WTC11 (cell line): ENCODE data around the gene BACE2. TPM values are rescaled to one million over a fixed set of nuclear protein-coding genes. Genes with fewer than 3 reads are reported as not detected.

Experiments used
- ATAC-seq: fragments of 200-7000 bp; cut with Tn5 transposase; 2 replicates; pipeline ENCODE4 v1.10.0; 2021; ENCODE audit warnings: mild to moderate bottlenecking, moderate library complexity
- CTCF ChIA-PET: fragments of 300-600 bp; sonication (Branson Sonifier 250); formaldehyde crosslinking; loops from one replicate; lab custom pipeline; 2021; ENCODE audit warnings: antibody characterized with exemption; lab: Charles Lee
- POLR2A ChIA-PET: fragments of 350-600 bp; sonication (Branson Sonifier 250); formaldehyde crosslinking; loops from one replicate; lab custom pipeline; 2021; ENCODE audit warnings: antibody characterized with exemption; lab: Charles Lee
- DNase-seq: peaks from one replicate; pipeline ENCODE4 v3.0.0; 2021; ENCODE audit warnings: low spot score
- H3K27ac Mint-ChIP-seq: 2 replicates; pipeline ENCODE4 v1.8.0; 2021; ENCODE audit warnings: mixed read lengths
- H3K27me3 Mint-ChIP-seq: 2 replicates; pipeline ENCODE4 v1.8.0; 2021; ENCODE audit warnings: low read depth, mild to moderate bottlenecking, moderate library complexity, mixed read lengths
- H3K36me3 Mint-ChIP-seq: 2 replicates; pipeline ENCODE4 v1.8.0; 2021; ENCODE audit warnings: mixed read lengths
- H3K4me1 Mint-ChIP-seq: 2 replicates; pipeline ENCODE4 v1.8.0; 2022; ENCODE audit warnings: mixed read lengths
- H3K4me3 Mint-ChIP-seq: 2 replicates; pipeline ENCODE4 v1.8.0; 2021; ENCODE audit warnings: mild to moderate bottlenecking, moderate library complexity, mixed read lengths
- H3K9me3 Mint-ChIP-seq: 2 replicates; pipeline ENCODE4 v1.8.0; 2021; ENCODE audit warnings: mixed read lengths
- CREB1 ChIP-seq: sonication (generic); formaldehyde crosslinking; IDR thresholded peaks from 2 replicates; pipeline ENCODE4 v1.8.0; 2023; ENCODE audit warnings: mild to moderate bottlenecking, missing genetic modification reagents
- CREM ChIP-seq: sonication (generic); formaldehyde crosslinking; IDR thresholded peaks from 2 replicates; pipeline ENCODE4 v1.8.1; 2022; ENCODE audit warnings: mild to moderate bottlenecking, missing genetic modification reagents, moderate library complexity
- ETV6 ChIP-seq: sonication (generic); formaldehyde crosslinking; IDR thresholded peaks from 2 replicates; pipeline ENCODE4 v1.8.1; 2022; ENCODE audit warnings: mild to moderate bottlenecking, missing genetic modification reagents
- FOXK1 ChIP-seq: sonication (generic); formaldehyde crosslinking; IDR thresholded peaks from 2 replicates; pipeline ENCODE4 v1.8.0; 2022; ENCODE audit warnings: mild to moderate bottlenecking, moderate library complexity, missing genetic modification reagents
- FOXP1 ChIP-seq: sonication (generic); formaldehyde crosslinking; IDR thresholded peaks from 2 replicates; pipeline ENCODE4 v1.8.0; 2022; ENCODE audit warnings: missing genetic modification reagents, mild to moderate bottlenecking, moderate library complexity, borderline replicate concordance
- NFATC4 ChIP-seq: fragments of 250-450 bp; sonication (Bioruptor Pico); IDR thresholded peaks from 2 replicates; pipeline ENCODE4 v1.9.0; 2021; ENCODE audit warnings: mild to moderate bottlenecking
- NFE2L1 ChIP-seq: sonication (generic); formaldehyde crosslinking; IDR thresholded peaks from 2 replicates; pipeline ENCODE4 v1.8.1; 2023; ENCODE audit warnings: missing genetic modification reagents
- RELA ChIP-seq: sonication (generic); formaldehyde crosslinking; IDR thresholded peaks from 2 replicates; pipeline ENCODE4 v1.8.1; 2022; ENCODE audit warnings: missing genetic modification reagents, mild to moderate bottlenecking, borderline replicate concordance
- RORB ChIP-seq: fragments of 250-450 bp; sonication (Bioruptor Pico); IDR thresholded peaks from 2 replicates; pipeline ENCODE4 v1.9.0; 2021; ENCODE audit warnings: mild to moderate bottlenecking
- SP1 ChIP-seq: sonication (generic); formaldehyde crosslinking; conservative IDR thresholded peaks from 2 replicates; pipeline ENCODE4 v1.8.1; 2022; ENCODE audit warnings: missing genetic modification reagents
- STAT6 ChIP-seq: sonication (generic); formaldehyde crosslinking; conservative IDR thresholded peaks from 2 replicates; pipeline ENCODE4 v1.8.1; 2023; ENCODE audit warnings: mild to moderate bottlenecking, low read depth, missing genetic modification reagents, moderate library complexity
- TCF7 ChIP-seq: sonication (generic); formaldehyde crosslinking; IDR thresholded peaks from 2 replicates; pipeline ENCODE4 v1.8.0; 2022; ENCODE audit warnings: mild to moderate bottlenecking, low read depth, missing genetic modification reagents, moderate library complexity
- ZNF121 ChIP-seq: sonication (generic); formaldehyde crosslinking; IDR thresholded peaks from 2 replicates; pipeline ENCODE4 v1.8.0; 2023; ENCODE audit warnings: missing genetic modification reagents
- ZNF219 ChIP-seq: sonication (generic); formaldehyde crosslinking; IDR thresholded peaks from 2 replicates; pipeline ENCODE4 v1.8.0; 2023; ENCODE audit warnings: missing genetic modification reagents, mild to moderate bottlenecking, borderline replicate concordance
- ZNF232 ChIP-seq: sonication (generic); formaldehyde crosslinking; IDR thresholded peaks from 2 replicates; pipeline ENCODE4 v1.8.0; 2022; ENCODE audit warnings: mild to moderate bottlenecking, missing genetic modification reagents
- total RNA-seq: library from RNA; stranded (reverse); gene quantifications from 3 replicates; pipeline ENCODE4 v1.2.3, GENCODE V29; 2021
- TF ChIP-seq, protein P1 (sequence below): fragments of 250-450 bp; sonication (Bioruptor Pico); conservative IDR thresholded peaks from 2 replicates; pipeline ENCODE4 v1.9.0; 2021; ENCODE audit warnings: mild to moderate bottlenecking
- TF ChIP-seq, protein P2 (sequence below): sonication (generic); formaldehyde crosslinking; IDR thresholded peaks from 2 replicates; pipeline ENCODE4 v1.8.1; 2022; ENCODE audit warnings: mild to moderate bottlenecking, missing genetic modification reagents, moderate library complexity, borderline replicate concordance
- TF ChIP-seq, protein P3 (sequence below): fragments of 250-450 bp; sonication (Bioruptor Pico); IDR thresholded peaks from 2 replicates; pipeline ENCODE4 v1.9.0; 2021; ENCODE audit warnings: mild to moderate bottlenecking, borderline replicate concordance
- TF ChIP-seq, protein P4 (sequence below): fragments of 250-450 bp; sonication (Bioruptor Pico); IDR thresholded peaks from 2 replicates; pipeline ENCODE4 v1.9.0; 2021; ENCODE audit warnings: moderate library complexity, mild to moderate bottlenecking, inconsistent platforms, borderline replicate concordance
- TF ChIP-seq, protein P5 (sequence below): sonication (generic); formaldehyde crosslinking; IDR thresholded peaks from 2 replicates; pipeline ENCODE4 v1.8.0; 2023; ENCODE audit warnings: missing genetic modification reagents

Gene BACE2
- total RNA-seq, 1 experiment from 2014 or later: 9.8 TPM

GRCh38 chr21:41232013-41232412 is 64.1 kb downstream of the BACE2 start:
- H3K27ac Mint-ChIP-seq: no peak overlapping the region
- no peaks in the 10 kb centered on the region for H3K27me3 Mint-ChIP-seq
- H3K4me3 Mint-ChIP-seq: no peak overlapping the region
- ChIA-PET CTCF (no interaction called here), POLR2A (no interaction called here)
- H3K36me3 Mint-ChIP-seq: peaks cover 7% of the 10 kb centered on the region
- H3K9me3 Mint-ChIP-seq: peaks cover 10% of the 10 kb centered on the region
- ATAC-seq (no peak), DNase-seq (no peak)
- H3K4me1 Mint-ChIP-seq: peaks cover 22% of the 10 kb centered on the region
- TF ChIP-seq RELA (CRISPR knock-in tag): no peak

GRCh38 chr21:41233916-41234315 is 66.0 kb downstream of the BACE2 start:
- H3K27ac Mint-ChIP-seq: no peak overlapping the region
- peaks cover 14% of the 10 kb centered on the region for H3K36me3 Mint-ChIP-seq
- TF ChIP-seq, protein P1, sequence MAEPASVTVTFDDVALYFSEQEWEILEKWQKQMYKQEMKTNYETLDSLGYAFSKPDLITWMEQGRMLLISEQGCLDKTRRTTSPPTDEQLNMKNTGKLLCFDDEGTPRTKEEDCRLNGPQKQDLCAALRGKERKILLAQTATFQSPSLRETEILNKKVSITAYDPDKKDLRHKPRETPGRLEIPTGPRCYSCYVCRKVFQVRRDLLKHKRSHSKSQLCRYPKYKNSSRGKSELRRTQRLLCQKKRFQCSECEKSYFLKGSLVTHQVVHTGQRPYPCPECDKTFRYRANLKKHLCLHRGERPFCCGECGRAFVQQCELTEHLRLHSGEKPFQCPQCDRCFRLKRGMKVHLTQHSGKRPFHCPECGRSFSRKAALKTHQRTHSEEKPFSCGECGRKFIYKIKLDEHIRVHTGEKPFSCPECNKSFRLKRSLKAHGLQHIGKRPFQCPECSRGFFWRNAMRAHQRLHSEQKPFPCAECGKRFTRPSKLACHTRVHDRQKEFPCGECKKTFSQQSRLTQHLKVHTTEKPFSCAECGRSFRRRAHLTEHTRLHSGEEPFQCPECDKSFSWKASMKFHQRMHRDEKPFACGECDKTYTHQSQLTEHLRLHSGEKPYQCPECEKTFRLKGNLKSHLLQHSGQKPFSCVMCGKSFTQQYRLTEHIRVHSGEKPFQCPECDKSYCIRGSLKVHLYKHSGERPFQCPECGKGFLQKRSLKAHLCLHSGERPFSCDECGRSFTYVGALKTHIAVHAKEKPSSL (CRISPR knock-in tag): no peak
- TF ChIP-seq, protein P2, sequence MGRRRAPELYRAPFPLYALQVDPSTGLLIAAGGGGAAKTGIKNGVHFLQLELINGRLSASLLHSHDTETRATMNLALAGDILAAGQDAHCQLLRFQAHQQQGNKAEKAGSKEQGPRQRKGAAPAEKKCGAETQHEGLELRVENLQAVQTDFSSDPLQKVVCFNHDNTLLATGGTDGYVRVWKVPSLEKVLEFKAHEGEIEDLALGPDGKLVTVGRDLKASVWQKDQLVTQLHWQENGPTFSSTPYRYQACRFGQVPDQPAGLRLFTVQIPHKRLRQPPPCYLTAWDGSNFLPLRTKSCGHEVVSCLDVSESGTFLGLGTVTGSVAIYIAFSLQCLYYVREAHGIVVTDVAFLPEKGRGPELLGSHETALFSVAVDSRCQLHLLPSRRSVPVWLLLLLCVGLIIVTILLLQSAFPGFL: no peak
- TF ChIP-seq ZNF219 (no peak), CREM (CRISPR knock-in tag) (no peak), ETV6 (CRISPR knock-in tag) (no peak), ZNF232 (no peak), NFE2L1 (CRISPR knock-in tag) (no peak), CREB1 (CRISPR knock-in tag) (no peak), FOXP1 (no peak), NFATC4 (CRISPR knock-in tag) (no peak)
- TF ChIP-seq, protein P3, sequence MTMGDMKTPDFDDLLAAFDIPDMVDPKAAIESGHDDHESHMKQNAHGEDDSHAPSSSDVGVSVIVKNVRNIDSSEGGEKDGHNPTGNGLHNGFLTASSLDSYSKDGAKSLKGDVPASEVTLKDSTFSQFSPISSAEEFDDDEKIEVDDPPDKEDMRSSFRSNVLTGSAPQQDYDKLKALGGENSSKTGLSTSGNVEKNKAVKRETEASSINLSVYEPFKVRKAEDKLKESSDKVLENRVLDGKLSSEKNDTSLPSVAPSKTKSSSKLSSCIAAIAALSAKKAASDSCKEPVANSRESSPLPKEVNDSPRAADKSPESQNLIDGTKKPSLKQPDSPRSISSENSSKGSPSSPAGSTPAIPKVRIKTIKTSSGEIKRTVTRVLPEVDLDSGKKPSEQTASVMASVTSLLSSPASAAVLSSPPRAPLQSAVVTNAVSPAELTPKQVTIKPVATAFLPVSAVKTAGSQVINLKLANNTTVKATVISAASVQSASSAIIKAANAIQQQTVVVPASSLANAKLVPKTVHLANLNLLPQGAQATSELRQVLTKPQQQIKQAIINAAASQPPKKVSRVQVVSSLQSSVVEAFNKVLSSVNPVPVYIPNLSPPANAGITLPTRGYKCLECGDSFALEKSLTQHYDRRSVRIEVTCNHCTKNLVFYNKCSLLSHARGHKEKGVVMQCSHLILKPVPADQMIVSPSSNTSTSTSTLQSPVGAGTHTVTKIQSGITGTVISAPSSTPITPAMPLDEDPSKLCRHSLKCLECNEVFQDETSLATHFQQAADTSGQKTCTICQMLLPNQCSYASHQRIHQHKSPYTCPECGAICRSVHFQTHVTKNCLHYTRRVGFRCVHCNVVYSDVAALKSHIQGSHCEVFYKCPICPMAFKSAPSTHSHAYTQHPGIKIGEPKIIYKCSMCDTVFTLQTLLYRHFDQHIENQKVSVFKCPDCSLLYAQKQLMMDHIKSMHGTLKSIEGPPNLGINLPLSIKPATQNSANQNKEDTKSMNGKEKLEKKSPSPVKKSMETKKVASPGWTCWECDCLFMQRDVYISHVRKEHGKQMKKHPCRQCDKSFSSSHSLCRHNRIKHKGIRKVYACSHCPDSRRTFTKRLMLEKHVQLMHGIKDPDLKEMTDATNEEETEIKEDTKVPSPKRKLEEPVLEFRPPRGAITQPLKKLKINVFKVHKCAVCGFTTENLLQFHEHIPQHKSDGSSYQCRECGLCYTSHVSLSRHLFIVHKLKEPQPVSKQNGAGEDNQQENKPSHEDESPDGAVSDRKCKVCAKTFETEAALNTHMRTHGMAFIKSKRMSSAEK: no peak
- POLR2A ChIA-PET: no interaction called here
- CTCF ChIA-PET: no interaction called here
- H3K4me3 Mint-ChIP-seq: no peak overlapping the region
- H3K9me3 Mint-ChIP-seq: peaks cover 12% of the 10 kb centered on the region
- peaks cover 14% of the 10 kb centered on the region for H3K4me1 Mint-ChIP-seq
- no peak for DNase-seq
- H3K27me3 Mint-ChIP-seq: no peaks in the 10 kb centered on the region
- no peak for ATAC-seq

DNA sequence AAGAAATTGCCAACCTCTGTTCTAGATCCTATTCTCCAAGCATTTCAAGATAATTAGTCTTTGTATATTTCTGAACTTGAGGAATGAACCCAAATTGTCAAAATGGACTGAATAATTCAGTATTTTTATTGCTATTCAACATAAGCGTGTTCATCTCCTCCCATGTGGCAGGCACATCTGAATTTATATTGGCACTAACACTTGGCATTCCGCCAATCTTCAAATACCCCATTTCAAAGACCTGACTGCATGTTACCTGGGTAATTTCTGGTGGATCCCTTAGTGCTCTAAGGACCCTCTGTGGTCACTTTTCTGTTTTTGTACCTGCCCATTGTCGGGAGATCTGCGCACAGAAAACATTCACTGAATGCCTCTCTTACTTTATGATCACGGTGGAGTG is 66.6 kb downstream of the BACE2 start:
- TF ChIP-seq TCF7 (CRISPR knock-in tag): no peak
- Mint-ChIP-seq H3K27ac (no peak overlapping the region), H3K9me3 (peaks cover 12% of the 10 kb centered on the region), H3K4me3 (no peak overlapping the region), H3K36me3 (peaks cover 14% of the 10 kb centered on the region), H3K4me1 (peaks cover 12% of the 10 kb centered on the region), H3K27me3 (no peaks in the 10 kb centered on the region)
- ChIA-PET CTCF (no interaction called here), POLR2A (no interaction called here)
- DNase-seq: no peak
- ATAC-seq: no peak

- Mint-ChIP-seq H3K9me3 (peaks cover 12% of the 10 kb centered on the region), H3K27ac (no peak overlapping the region), H3K4me3 (no peak overlapping the region), H3K27me3 (no peaks in the 10 kb centered on the region), H3K4me1 (peaks cover 12% of the 10 kb centered on the region), H3K36me3 (peaks cover 14% of the 10 kb centered on the region)
- ChIA-PET CTCF (no interaction called here), POLR2A (no interaction called here)
- DNase-seq (no peak), ATAC-seq (no peak)
- TF ChIP-seq STAT6 (CRISPR knock-in tag) (no peak), SP1 (CRISPR knock-in tag) (no peak), RORB (no peak), ZNF121 (CRISPR knock-in tag) (no peak), FOXK1 (no peak), ZNF219 (no peak)
- TF ChIP-seq, protein P4, sequence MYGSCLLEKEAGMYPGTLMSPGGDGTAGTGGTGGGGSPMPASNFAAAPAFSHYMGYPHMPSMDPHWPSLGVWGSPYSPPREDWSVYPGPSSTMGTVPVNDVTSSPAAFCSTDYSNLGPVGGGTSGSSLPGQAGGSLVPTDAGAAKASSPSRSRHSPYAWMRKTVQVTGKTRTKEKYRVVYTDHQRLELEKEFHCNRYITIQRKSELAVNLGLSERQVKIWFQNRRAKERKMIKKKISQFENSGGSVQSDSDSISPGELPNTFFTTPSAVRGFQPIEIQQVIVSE (CRISPR knock-in tag): no peak
- TF ChIP-seq, protein P5, sequence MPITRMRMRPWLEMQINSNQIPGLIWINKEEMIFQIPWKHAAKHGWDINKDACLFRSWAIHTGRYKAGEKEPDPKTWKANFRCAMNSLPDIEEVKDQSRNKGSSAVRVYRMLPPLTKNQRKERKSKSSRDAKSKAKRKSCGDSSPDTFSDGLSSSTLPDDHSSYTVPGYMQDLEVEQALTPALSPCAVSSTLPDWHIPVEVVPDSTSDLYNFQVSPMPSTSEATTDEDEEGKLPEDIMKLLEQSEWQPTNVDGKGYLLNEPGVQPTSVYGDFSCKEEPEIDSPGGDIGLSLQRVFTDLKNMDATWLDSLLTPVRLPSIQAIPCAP (CRISPR knock-in tag): no peak
These were observed 67.2 kb downstream of the BACE2 start for GRCh38 chr21:41235201-41235600.
